Left forelimb (tissue), 1 donor: ENCODE results near the gene FBXO8.

ENCODE experiments used
- DNase-seq: peaks from one replicate; pipeline ENCODE4 v3.0.0-alpha.2; 2018; ENCODE audit warnings: low spot score

The FBXO8 gene

DNA sequence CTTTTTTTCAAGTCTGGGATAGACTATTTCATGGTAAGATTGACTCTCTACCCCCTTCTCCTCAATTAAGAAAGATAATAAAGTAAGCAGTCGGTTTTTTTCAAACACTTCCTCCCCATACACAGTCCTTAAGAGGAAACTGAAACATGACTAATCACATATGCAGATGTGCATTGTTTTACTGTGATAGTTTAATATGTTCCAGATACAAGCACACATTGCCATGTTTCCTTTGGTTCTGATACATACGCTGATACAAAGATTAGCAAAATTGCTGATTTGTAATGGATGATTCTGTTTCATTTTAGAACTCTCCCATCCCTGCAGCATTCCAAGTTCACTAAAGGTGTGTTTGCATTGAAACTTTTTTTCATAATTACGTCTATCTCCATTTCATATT, 76.1 kb downstream of the FBXO8 start:
- DNase-seq = no peak

GRCh38 chr4:174204164-174204831, 79.2 kb downstream of the FBXO8 start:
- no peak for DNase-seq

DNA sequence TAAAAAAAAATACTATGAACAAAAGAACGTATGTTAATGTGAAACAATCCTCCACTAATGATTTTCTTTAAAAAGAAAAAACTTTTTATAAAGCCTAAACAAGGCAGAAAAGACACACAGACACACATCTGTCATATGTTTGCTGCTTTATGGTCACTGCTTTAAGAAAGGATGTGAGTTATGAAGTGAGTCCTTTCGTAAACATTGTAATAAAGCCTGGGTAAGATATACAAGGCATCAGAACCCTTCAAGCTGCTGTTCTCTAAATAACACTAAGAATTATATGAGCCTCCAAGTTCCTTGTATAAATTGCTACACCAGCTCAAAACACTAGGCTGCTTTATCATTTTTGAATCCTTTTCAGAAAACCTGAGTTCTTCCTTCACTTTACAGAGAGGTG, 81.6 kb downstream of the FBXO8 start:
- DNase-seq = no peak

- no peak for DNase-seq
Observed at GRCh38 chr4:174199735-174200134, 83.7 kb downstream of the FBXO8 start.

GRCh38 chr4:174198828-174199227, 84.6 kb downstream of the FBXO8 start:
- DNase-seq = no peak

- no peak for DNase-seq
Observed at GRCh38 chr4:174198396-174198795, 85.1 kb downstream of the FBXO8 start.

- no peak for DNase-seq
Observed at GRCh38 chr4:174193438-174194374, 89.8 kb downstream of the FBXO8 start.

DNA sequence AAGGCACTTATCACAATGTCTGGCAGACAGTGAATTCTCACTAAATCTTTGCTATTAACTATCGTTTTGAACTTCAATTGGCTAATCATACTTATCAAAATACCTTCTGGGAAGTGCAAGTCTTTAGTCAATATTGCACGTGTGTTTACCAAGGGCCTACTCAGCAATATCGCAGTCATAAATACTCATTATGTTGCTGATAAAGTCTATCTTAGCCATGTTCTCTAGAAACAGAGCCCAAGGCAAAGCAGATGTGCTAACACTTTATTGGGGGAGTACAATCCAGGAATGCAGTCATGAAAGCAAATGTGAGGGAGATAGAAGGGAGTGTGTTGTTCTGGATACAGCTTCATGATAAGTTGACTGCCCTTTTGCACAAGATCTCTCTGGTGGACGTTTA, 90.5 kb downstream of the FBXO8 start:
- DNase-seq = no peak

GRCh38 chr4:174190832-174191500, 92.5 kb downstream of the FBXO8 start:
- DNase-seq = no peak

- no peak for DNase-seq
Observed at GRCh38 chr4:174189392-174190015, 94.0 kb downstream of the FBXO8 start.
